Esophagus muscularis mucosa (tissue), 4 donors: Measurements from ENCODE around the gene LRMDA.
"Not testable (repeated sequence)": the region's sequence is repeated elsewhere in the genome, so short reads cannot be mapped to it uniquely, and the experiment has no call there.

ENCODE experiments used
- CTCF ChIP-seq, 3 experiments: fragments of 200-600 bp in 2 of 3; fragments of 450-650 bp in 1 of 3; sonication (generic) in 2 of 3; IDR thresholded peaks; one replicate each; pipeline ENCODE4 v1.5.1; 2017 to 2019; ENCODE audit warnings: antibody characterized with exemption in 3 of 3, mild to moderate bottlenecking in 2 of 3, moderate library complexity in 1 of 3
- EP300 ChIP-seq: sonication (generic); formaldehyde crosslinking; IDR thresholded peaks from one replicate; pipeline ENCODE4 v1.6.1; 2017; ENCODE audit warnings: antibody characterized with exemption
- POLR2A ChIP-seq: fragments of 450-650 bp; IDR thresholded peaks from one replicate; pipeline ENCODE4 v1.6.1; 2017; ENCODE audit warnings: antibody characterized with exemption, moderate library complexity, mild to moderate bottlenecking, low read depth
- POLR2AphosphoS5 ChIP-seq, 2 donors: sonication (generic); formaldehyde crosslinking; IDR thresholded peaks; one replicate each; pipeline ENCODE4 v1.6.1; 2017; ENCODE audit warnings: antibody characterized with exemption in 2 of 2

- TF ChIP-seq CTCF (IDR thresholded peaks at IDR 0.05); EP300; POLR2AphosphoS5 (IDR thresholded peaks at IDR 0.05); POLR2A: not testable (repeated sequence)
Observed at GRCh38 chr10:76148217-76148616, 716.8 kb downstream of the LRMDA start.
